ENCODE data around the gene COL20A1.

COL20A1 gene

GRCh38 chr20:63309261-63310071 lies 16.5 kb downstream of the COL20A1 start:
- no peak for DNase-seq (ENCODE audit: low read depth)

DNA sequence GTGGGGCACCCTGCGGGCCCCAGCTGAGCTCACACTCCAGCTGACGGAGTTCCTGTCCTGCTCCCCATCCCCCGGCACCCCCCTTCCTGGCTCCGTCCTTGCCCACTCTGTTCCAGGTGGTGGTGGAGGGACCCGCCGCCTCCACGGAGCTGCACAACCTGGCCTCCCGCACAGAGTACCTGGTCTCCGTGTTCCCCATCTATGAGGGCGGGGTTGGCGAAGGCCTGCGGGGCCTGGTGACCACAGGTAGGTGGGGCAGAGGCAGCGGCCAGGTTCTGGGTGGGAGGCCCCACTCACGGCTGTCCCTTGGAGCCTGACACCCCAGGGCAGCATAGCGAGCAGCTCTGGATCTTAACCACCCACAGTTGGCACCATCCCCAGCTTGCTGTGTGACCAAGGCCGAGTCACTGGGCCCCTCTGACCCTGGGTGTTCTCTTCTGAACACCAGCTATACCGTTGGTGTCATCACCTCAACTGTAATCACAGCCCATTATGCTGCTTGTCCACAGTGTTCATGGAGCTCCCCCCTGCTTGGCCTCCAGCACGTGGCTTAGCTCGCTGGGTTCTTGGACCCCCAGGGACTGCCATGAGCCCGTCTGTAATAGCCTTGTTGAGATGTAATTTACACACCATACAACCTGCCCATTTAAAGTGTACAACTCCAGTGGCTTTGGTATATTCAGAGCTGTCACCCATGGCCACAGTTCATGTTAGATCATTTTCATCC lies 17.4 kb downstream of the COL20A1 start:
- no peak for DNase-seq (ENCODE audit: low read depth)

GRCh38 chr20:63311186-63311832 lies 18.3 kb downstream of the COL20A1 start:
- DNase-seq (ENCODE audit: low read depth): no peak

GRCh38 chr20:63311833-63312243 lies 18.9 kb downstream of the COL20A1 start:
- DNase-seq (ENCODE audit: low read depth): no peak

DNA sequence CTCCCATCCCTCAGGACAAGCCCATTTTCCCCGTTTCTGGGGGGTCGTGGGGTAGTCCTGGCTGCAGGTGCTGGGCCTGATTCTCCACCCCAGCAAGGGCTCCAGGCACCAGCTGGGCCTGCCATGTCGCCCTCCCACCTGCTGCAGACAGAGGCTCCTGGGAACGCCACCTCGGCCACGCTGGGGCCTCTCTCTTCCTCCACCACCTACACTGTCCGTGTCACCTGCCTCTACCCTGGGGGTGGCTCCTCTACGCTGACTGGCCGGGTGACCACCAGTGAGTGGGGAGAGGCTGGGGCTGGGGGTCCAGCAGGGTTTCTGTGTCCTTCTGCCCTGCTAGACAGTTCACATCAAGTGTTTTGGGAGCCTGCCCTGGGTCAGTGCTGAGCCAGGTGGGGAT lies 19.3 kb downstream of the COL20A1 start:
- DNase-seq (ENCODE audit: low read depth): no peak

GRCh38 chr20:63312690-63313348 lies 19.8 kb downstream of the COL20A1 start:
- no peak for DNase-seq (ENCODE audit: low read depth)

DNA sequence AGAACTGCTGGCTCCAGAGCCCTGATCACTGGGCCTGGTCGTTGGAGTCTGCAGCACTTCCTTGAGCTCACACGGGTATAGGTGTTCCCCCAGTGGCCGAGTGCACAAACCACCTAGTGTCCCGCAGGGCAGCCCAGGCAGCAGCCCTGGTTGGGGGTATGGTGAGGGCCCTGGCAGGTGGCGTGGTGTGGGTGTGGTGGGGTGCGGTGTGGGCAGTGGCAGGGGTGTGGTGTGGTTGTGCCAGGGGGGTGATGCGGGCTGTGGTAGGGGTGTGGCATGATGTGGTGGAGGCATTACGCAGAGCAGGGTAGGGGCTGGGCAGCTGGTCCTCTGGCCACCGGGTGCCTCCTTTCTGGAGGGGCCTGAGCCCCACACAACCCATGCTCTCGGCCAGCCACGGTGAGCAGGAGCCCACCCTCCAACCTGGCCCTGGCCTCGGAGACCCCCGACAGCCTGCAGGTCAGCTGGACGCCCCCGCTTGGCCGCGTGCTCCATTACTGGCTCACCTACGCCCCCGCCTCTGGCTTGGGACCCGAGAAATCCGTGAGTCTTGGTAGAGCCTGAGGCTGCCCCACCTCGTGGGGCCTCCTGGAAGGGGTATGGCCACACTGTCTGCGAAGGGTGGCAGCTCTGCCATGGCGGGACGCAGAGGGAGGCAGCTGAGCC lies 20.5 kb downstream of the COL20A1 start:
- DNase-seq (ENCODE audit: low read depth): no peak

DNA sequence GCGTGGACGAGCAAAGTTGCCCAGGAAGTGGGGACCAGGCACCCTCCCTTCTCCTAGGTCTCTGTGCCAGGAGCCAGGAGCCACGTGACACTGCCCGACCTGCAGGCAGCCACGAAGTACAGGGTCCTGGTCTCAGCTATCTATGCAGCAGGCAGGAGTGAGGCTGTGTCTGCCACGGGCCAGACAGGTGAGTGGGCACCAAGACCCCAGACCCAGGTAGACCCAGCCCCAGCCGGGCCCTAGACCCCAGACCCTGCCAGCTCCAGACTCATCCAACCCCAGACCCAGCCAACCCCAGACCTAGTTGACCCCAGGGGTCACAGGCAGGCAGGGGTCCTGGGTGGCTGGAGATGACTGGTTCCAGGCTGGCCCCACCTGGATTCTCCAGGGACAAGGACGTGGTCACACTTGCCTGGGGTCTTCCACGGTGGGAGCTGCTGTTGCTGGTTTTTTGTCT lies 21.1 kb downstream of the COL20A1 start:
- DNase-seq (ENCODE audit: low read depth): no peak

DNA sequence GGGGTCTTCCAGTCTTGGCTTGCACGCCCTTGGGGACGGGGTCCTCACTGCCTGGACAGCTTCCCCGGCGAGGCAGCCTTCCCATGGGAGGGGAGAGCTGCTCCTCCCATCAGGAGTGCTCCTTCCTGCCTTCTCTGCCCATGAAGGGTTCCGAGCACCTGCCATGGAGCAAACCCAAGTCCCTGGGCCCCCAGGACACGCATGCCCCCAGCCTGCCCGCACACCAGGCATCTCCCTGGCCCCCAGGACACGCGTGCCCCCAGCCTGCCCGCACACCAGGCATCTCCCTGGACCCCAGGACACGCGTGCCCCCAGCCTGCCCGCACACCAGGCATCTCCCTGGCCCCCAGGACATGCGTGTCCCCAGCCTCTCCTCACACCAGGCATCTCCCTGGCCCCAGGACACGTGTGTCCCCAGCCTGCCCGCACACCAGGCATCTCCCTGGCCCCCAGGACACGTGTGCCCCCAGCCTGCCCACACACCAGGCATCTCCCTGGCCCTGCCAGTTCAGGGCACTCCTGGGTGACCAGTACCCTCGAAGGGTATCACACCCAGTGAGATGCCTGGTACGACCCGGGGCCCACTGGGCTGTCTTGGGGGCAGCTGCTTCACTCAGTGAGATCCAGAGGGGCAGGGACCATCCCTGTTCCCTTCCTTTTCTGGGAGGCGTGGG lies 21.7 kb downstream of the COL20A1 start:
- DNase-seq (ENCODE audit: low read depth): no peak

- no peak for DNase-seq (ENCODE audit: low read depth)
These were observed 22.3 kb downstream of the COL20A1 start for GRCh38 chr20:63315240-63315689.

- DNase-seq (ENCODE audit: low read depth): no peak
These were observed 22.9 kb downstream of the COL20A1 start for GRCh38 chr20:63315731-63316491.

DNA sequence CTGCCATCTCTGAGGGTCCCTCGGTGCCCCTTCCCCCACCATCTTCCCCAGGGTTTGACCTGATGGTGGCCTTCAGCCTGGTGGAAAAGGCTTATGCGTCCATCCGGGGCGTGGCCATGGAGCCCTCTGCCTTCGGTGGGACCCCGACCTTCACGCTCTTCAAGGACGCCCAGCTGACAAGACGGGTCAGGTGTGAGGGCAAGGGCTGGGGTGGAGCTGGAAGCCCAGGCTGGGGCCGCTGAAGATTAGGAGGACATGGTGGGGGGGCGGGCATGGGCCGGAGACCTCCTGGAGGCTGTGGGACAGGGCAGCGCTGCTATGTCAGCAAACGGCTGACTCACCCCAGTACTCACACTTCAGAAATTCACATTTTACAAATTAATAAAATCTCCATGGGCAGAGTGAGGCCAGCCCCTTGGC lies 23.5 kb downstream of the COL20A1 start:
- DNase-seq (ENCODE audit: low read depth): no peak

GRCh38 chr20:63317061-63317460 lies 24.1 kb downstream of the COL20A1 start:
- DNase-seq (ENCODE audit: low read depth): no peak

DNA sequence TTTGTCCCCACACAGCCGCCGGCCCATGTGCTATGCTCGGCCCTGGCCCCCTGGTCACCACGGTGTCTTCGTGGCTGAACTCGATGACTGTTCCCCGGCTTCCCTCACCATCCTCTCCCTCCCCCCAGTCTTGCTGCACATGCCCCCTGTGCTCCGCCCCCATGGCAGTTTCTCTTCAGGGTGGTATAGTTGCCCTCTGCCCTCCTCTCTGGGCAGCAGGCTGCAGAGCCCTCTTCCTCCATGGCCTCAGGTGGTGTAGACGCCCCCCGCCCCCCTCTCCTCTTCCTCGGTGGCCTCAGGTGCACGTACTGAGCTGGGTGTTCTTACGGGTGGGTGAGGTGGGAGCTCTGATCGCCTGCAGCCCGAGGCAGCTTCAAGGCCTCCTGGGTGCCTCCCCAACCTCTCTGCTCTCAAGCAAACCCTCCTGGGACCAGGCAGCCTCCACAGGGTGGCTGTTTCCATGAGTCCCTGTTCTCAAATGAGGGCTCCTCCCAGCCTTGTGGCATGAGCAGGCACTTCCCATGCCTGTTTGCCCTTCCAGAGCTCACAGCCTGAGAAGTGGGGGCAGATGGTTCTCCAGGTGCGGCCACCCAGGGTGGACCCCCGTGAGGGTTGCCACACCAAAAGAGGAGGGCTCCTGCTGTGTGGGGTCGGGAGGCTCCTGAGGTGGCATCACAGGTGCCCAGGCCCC lies 24.8 kb downstream of the COL20A1 start:
- DNase-seq (ENCODE audit: low read depth): no peak

DNA sequence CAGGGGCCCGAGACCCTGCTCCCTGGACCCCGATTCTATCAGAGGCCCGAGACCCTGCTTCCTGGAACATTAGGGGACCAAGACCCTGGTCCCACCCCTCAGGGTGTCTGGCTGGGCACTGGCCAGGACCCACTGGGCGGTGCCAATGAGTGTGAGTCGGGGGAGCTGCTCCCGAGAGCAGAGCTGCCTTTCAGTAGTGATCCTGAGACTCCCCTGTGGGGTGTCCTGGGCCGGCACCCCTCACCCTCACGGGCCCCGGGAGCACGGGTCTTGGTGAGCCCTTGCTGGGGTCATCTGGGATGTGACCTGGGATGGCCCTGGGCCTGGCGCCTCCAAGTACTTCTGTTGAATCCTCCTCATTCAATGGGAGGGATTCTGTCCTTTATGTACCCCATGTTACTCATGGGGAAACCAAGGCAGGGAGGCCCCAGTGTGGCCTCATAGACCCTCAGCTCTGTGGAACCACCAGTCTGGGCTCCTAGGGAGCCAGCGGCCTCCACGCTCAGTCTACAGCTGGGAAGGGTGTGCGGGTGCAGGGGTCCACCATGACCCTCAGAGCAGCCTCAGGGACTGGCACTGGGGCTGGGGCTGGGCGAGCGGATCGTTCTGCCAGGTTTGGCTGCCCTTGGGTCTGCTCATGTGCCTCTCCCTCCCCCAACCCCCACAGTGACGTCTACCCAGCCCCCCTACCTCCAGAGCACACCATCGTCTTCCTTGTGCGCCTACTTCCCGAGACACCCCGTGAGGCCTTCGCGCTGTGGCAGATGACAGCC lies 25.6 kb downstream of the COL20A1 start:
- no peak for DNase-seq (ENCODE audit: low read depth)

- no peak for DNase-seq (ENCODE audit: low read depth)
These were observed 26.4 kb downstream of the COL20A1 start for GRCh38 chr20:63319164-63320040.

DNA sequence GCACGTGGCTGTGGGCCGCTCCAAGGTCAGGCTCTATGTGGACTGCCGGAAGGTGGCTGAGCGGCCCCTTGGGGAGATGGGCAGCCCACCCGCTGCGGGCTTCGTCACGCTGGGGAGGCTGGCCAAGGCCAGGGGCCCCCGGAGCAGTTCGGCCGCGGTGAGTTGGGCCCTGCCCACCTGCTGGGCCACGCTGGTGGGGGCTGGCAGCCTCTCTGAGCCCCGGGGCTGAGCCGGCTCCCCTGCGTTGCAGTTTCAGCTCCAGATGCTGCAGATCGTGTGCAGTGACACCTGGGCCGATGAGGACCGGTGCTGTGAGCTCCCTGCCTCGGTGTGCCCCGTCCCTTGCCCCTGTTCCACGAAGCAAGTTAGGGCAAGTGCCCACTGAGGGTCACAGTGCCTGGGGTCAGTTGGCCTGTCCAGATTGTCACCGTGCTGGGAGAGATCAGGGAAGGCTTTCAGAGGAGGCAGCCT lies 27.1 kb downstream of the COL20A1 start:
- no peak for DNase-seq (ENCODE audit: low read depth)
